K562 (cell line): ENCODE results near the gene MEAF6. TPM values are rescaled to one million over a fixed set of nuclear protein-coding genes. Genes with fewer than 3 reads are reported as not detected.

Source experiments
- ELK1 ChIP-seq: sonication (generic); formaldehyde crosslinking; IDR thresholded peaks from 2 replicates; pipeline ENCODE4 v1.8.1; 2022; ENCODE audit warnings: missing genetic modification reagents
- EWSR1 ChIP-seq: fragments of 450-650 bp; IDR thresholded peaks from 2 replicates; pipeline ENCODE4 v1.6.1; 2018; ENCODE audit warnings: borderline replicate concordance, mild to moderate bottlenecking, low read depth, moderate library complexity; ENCODE audit not compliant: partially characterized antibody
- HOMEZ ChIP-seq: fragments of 250-450 bp; sonication (Bioruptor Pico); IDR thresholded peaks from 2 replicates; pipeline ENCODE4 v1.4.0; 2020; ENCODE audit warnings: mild to moderate bottlenecking, moderate library complexity
- MAZ ChIP-seq, 2 experiments: fragments of 450-650 bp in 1 of 2; sonication (generic) in 1 of 2; formaldehyde crosslinking; IDR thresholded peaks in 1 of 2; conservative IDR thresholded peaks in 1 of 2; 2 replicates each; pipeline versions ENCODE4 v1.4.0 to v1.5.0; 2020; ENCODE audit warnings: mild to moderate bottlenecking in 1 of 2, missing genetic modification reagents in 1 of 2
- MEIS2 ChIP-seq: fragments of 450-650 bp; IDR thresholded peaks from 2 replicates; pipeline ENCODE4 v1.6.1; 2014; ENCODE audit warnings: mild to moderate bottlenecking; ENCODE audit not compliant: partially characterized antibody
- MXD1 ChIP-seq: fragments of 250-450 bp; sonication (Bioruptor Pico); IDR thresholded peaks from 2 replicates; pipeline ENCODE4 v1.8.0; 2021; ENCODE audit warnings: borderline replicate concordance, mild to moderate bottlenecking, moderate library complexity; ENCODE audit not compliant: poor library complexity, severe bottlenecking
- NCOA4 ChIP-seq: fragments of 450-650 bp; IDR thresholded peaks from 2 replicates; pipeline ENCODE4 v1.6.1; 2018; ENCODE audit warnings: mild to moderate bottlenecking; ENCODE audit not compliant: partially characterized antibody
- NONO ChIP-seq, 2 experiments: fragments of 200-400 bp in 1 of 2; fragments of 450-650 bp in 1 of 2; formaldehyde crosslinking in 1 of 2; IDR thresholded peaks; 2 replicates each; pipeline ENCODE4 v1.6.1; 2017; ENCODE audit warnings: low read depth in 2 of 2, mild to moderate bottlenecking in 2 of 2, moderate library complexity in 2 of 2, low read length in 1 of 2
- PML ChIP-seq: IDR thresholded peaks from 2 replicates; pipeline ENCODE4 v1.6.1; 2012; ENCODE audit warnings: low read length, inconsistent platforms
- POLR2G ChIP-seq: fragments of 200-400 bp; formaldehyde crosslinking; IDR thresholded peaks from 2 replicates; pipeline ENCODE4 v1.6.1; 2017; ENCODE audit warnings: low read depth, mild to moderate bottlenecking, antibody characterized with exemption, low read length, moderate library complexity
- POU5F1 ChIP-seq: fragments of 150-350 bp; IDR thresholded peaks from 2 replicates; pipeline ENCODE4 v1.6.1; 2014; ENCODE audit warnings: borderline replicate concordance, low read length, low read depth, mild to moderate bottlenecking; ENCODE audit not compliant: partially characterized antibody
- RCOR1 ChIP-seq, 2 experiments: IDR thresholded peaks; 2 replicates each; pipeline ENCODE4 v1.6.1; 2012; ENCODE audit warnings: low read depth in 2 of 2, low read length in 2 of 2, borderline replicate concordance in 1 of 2, improper control_type of control experiment in 1 of 2
- RHOXF2B ChIP-seq: fragments of 250-450 bp; sonication (Bioruptor Pico); conservative IDR thresholded peaks from 2 replicates; pipeline ENCODE4 v1.5.1; 2021
- SP1 ChIP-seq: sonication (generic); formaldehyde crosslinking; IDR thresholded peaks from 2 replicates; pipeline ENCODE4 v1.8.1; 2022; ENCODE audit warnings: mild to moderate bottlenecking, missing genetic modification reagents
- TAF15 ChIP-seq: fragments of 200-400 bp; formaldehyde crosslinking; IDR thresholded peaks from 2 replicates; pipeline ENCODE4 v1.6.1; 2017; ENCODE audit warnings: mild to moderate bottlenecking, low read depth, low read length, moderate library complexity
- ZKSCAN3 ChIP-seq: fragments of 250-450 bp; sonication (Bioruptor Pico); IDR thresholded peaks from 2 replicates; pipeline ENCODE4 v1.4.0; 2020
- ZNF551 ChIP-seq: fragments of 250-450 bp; sonication (Bioruptor Pico); IDR thresholded peaks from 2 replicates; pipeline ENCODE4 v1.5.0; 2021; ENCODE audit warnings: mild to moderate bottlenecking, moderate library complexity
- ZNF609 ChIP-seq: sonication (generic); formaldehyde crosslinking; IDR thresholded peaks from 2 replicates; pipeline ENCODE4 v1.8.1; 2023; ENCODE audit warnings: missing genetic modification reagents, mild to moderate bottlenecking, borderline replicate concordance
- polyA plus RNA-seq, 8 experiments: library from polyadenylated mRNA; depleted of rRNA in 4 of 8; stranded (reverse) in 5 of 8; unstranded in 3 of 8; fragments of >200 nt; fragmentation: Nextera tagmentation in 2 of 8; fragmentation: Illumina TruSeq in 1 of 8; extraction: Ambion mirVana in 2 of 8; extraction: Trizol in 1 of 8; gene quantifications; 2 replicates each; pipeline versions ENCODE4 v1.2.1 to v1.2.3, GENCODE V29; 2011 to 2014; ENCODE audit warnings: inconsistent platforms in 1 of 8, missing spikeins in 1 of 8
- total RNA-seq, 7 experiments: library from RNA; depleted of rRNA in 6 of 7; stranded (reverse); fragments of >200 nt in 6 of 7; fragmentation: Illumina TruSeq in 2 of 7; extraction: Trizol in 2 of 7; gene quantifications; 2 replicates each; pipeline versions ENCODE4 v1.2.1 to v1.2.3, GENCODE V29; 2011 to 2021; ENCODE audit warnings: low replicate concordance in 1 of 7

MEAF6 gene
- total and polyA plus RNA-seq, 9 of the 15 experiments (the other 6 are each of a cell fraction or from before 2014, with no cell fraction given) = 55.0 to 151 (median 92.3) TPM

- peak; percentile 56; the same call in 1 of the 2 replicates for TF ChIP-seq SP1 (CRISPR knock-in tag)
- TF ChIP-seq MXD1 (CRISPR knock-in tag) = no peak
- no peak for TF ChIP-seq POU5F1
- TF ChIP-seq ELK1 (CRISPR knock-in tag) = no peak
- TF ChIP-seq RHOXF2B = peak; percentile 77; the same call in 1 of the 2 replicates
- no peak for TF ChIP-seq HOMEZ (CRISPR knock-in tag)
- TF ChIP-seq ZNF551 = no peak
- no peak for TF ChIP-seq ZNF609 (CRISPR knock-in tag)
- peak; percentile 76 to 97; a peak in 3 of 4 replicates for TF ChIP-seq MAZ (CRISPR knock-in tag; conservative IDR thresholded peaks at IDR 0.05 in 1 of 2, IDR thresholded peaks at IDR 0.05 in 1 of 2)
- no peak for TF ChIP-seq EWSR1
- TF ChIP-seq POLR2G = peak; percentile 100
- TF ChIP-seq PML = peak; percentile 71
- no peak for TF ChIP-seq NCOA4
- TF ChIP-seq MEIS2 = peak; percentile 19
- TF ChIP-seq RCOR1 (IDR thresholded peaks at IDR 0.05; ENCODE audit: borderline replicate concordance in 1 of 2, low read depth in 2 of 2, low read length in 2 of 2) = 0 out of 4 replicates have a peak, but pooled peaks of 1 of the 2 experiments have one; percentile 13
- no peak for TF ChIP-seq TAF15
- TF ChIP-seq ZKSCAN3 (CRISPR knock-in tag) = no peak
- TF ChIP-seq NONO (IDR thresholded peaks at IDR 0.05; ENCODE audit: low read depth in 2 of 2, low read length in 1 of 2) = peak in 1 of 2 experiments; percentile 99; a peak in 3 of 4 replicates
Observed at GRCh38 chr1:37474046-37474696, 40.4 kb downstream of the MEAF6 start, which contains the start of gene ZC3H12A (continued).
